Thyroid gland (tissue), 4 donors: Measurements from ENCODE around the gene BBC3.

ENCODE experiments used
- CTCF ChIP-seq, 6 experiments: fragments of 200-600 bp in 3 of 6; fragments of 450-650 bp in 3 of 6; sonication (generic) in 3 of 6; IDR thresholded peaks; one replicate each; pipeline ENCODE4 v1.5.1; 2016 to 2019; ENCODE audit warnings: antibody characterized with exemption in 6 of 6, mild to moderate bottlenecking in 2 of 6, inconsistent platforms in 1 of 6, moderate library complexity in 1 of 6
- POLR2A ChIP-seq, 2 donors: fragments of 450-650 bp; IDR thresholded peaks; one replicate each; pipeline ENCODE4 v1.6.1; 2017; ENCODE audit warnings: antibody characterized with exemption in 2 of 2, mild to moderate bottlenecking in 2 of 2, moderate library complexity in 1 of 2

DNA sequence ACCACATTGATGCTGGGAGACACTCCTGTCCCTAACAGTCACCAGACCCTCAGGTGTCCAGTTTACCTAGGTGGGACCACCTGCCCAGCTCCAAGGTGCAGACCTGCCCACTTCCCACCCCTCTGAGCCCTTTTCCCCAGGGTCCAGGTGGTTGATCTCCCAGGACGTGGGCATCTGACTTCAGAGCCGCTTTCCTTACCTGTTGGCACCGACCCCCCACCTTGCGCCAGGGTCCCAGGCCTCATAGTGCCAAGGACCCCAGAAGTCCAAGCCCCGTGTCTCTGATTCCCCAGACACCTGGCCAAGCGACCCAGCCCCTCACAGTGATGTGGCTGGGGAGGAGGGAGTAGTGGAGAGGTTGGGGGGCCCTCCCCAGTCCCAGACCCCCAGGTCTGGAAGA, 9.6 kb upstream of the BBC3 start:
- TF ChIP-seq CTCF (IDR thresholded peaks at IDR 0.05) = no peak
- TF ChIP-seq POLR2A (IDR thresholded peaks at IDR 0.05) = no peak
